Caco-2 (cell line): ENCODE measurements around the gene SMAD1. TPM values are rescaled to one million over a fixed set of nuclear protein-coding genes. Genes with fewer than 3 reads are reported as not detected.

Experiments
- BruUV-seq: library from RNA; stranded (reverse); fragments of 400-500 nt; replicated peaks from 2 replicates; lab custom pipeline; 2021; lab: Mats Ljungman, UMichigan
- CTCF ChIA-PET: fragments of 300-600 bp; sonication (Branson Sonifier 250); formaldehyde crosslinking; loops from one replicate; lab custom pipeline; 2022; ENCODE audit warnings: antibody characterized with exemption; lab: Charles Lee
- POLR2A ChIA-PET: fragments of 300-600 bp; sonication (Branson Sonifier 250); formaldehyde crosslinking; loops from one replicate; lab custom pipeline; 2022; ENCODE audit warnings: antibody characterized with exemption; lab: Charles Lee
- DNase-seq, 2 experiments: peaks; one replicate each; pipeline versions ENCODE4 v3.0.0 to v3.0.0-alpha.2; 2020 to 2022
- H3K27me3 ChIP-seq: replicated peaks from 2 replicates; pipeline ENCODE4 v1.6.0; 2011; ENCODE audit warnings: low read length; ENCODE audit not compliant: control insufficient read depth, insufficient read depth
- H3K36me3 ChIP-seq: 2 replicates; pipeline ENCODE4 v1.5.1; 2011; ENCODE audit warnings: low read length; ENCODE audit not compliant: control insufficient read depth, insufficient read depth
- H3K4me1 ChIP-seq: fragments of 250-450 bp; sonication (Bioruptor Pico); 2 replicates; pipeline ENCODE4 v1.5.1; 2020; ENCODE audit warnings: mild to moderate bottlenecking
- H3K4me3 ChIP-seq: 2 replicates; pipeline ENCODE4 v1.5.1; 2011; ENCODE audit warnings: low read depth, mild to moderate bottlenecking, control low read depth, low read length
- H3K9me3 ChIP-seq: fragments of 250-450 bp; sonication (Bioruptor Pico); 2 replicates; pipeline ENCODE4 v1.5.1; 2020; ENCODE audit warnings: mild to moderate bottlenecking, moderate library complexity
- H3K27ac Mint-ChIP-seq: one replicate; pipeline ENCODE4 v1.8.0; 2022; ENCODE audit warnings: mixed read lengths; ENCODE audit not compliant: unreplicated experiment
- H3K27me3 Mint-ChIP-seq: one replicate; pipeline ENCODE4 v1.8.0; 2022; ENCODE audit warnings: mixed read lengths; ENCODE audit not compliant: insufficient read depth, unreplicated experiment
- H3K36me3 Mint-ChIP-seq: one replicate; pipeline ENCODE4 v1.8.0; 2022; ENCODE audit warnings: mild to moderate bottlenecking, mixed read lengths; ENCODE audit not compliant: insufficient read depth, unreplicated experiment
- H3K4me1 Mint-ChIP-seq: one replicate; pipeline ENCODE4 v1.8.0; 2022; ENCODE audit warnings: low read depth, mixed read lengths; ENCODE audit not compliant: unreplicated experiment
- H3K4me3 Mint-ChIP-seq: one replicate; pipeline ENCODE4 v1.8.0; 2022; ENCODE audit warnings: mild to moderate bottlenecking, moderate library complexity, mixed read lengths; ENCODE audit not compliant: unreplicated experiment
- H3K9me3 Mint-ChIP-seq: one replicate; pipeline ENCODE4 v1.8.0; 2022; ENCODE audit warnings: mixed read lengths; ENCODE audit not compliant: unreplicated experiment
- intact Hi-C: fragments of 100-400 bp; cut with micrococcal nuclease; formaldehyde crosslinking; loops from one replicate; pipeline ENCODE4 v1.10.0; 2022; ENCODE audit not compliant: unreplicated experiment
- total RNA-seq: library from RNA; stranded (reverse); gene quantifications from 2 replicates; pipeline ENCODE4 v1.2.3, GENCODE V29; 2022
- TF ChIP-seq, protein P1 (sequence below), 2 experiments: fragments of 200-600 bp in 1 of 2; IDR thresholded peaks; 1 replicate in 1 of 2; 2 replicates in 1 of 2; pipeline versions ENCODE4 v1.5.1 to v1.8.0; 2011 to 2022; ENCODE audit warnings: antibody characterized with exemption in 1 of 2, control low read depth in 1 of 2, inconsistent platforms in 1 of 2, low read depth in 1 of 2, low read length in 1 of 2, mild to moderate bottlenecking in 1 of 2, moderate library complexity in 1 of 2; ENCODE audit not compliant: insufficient read depth in 1 of 2, severe bottlenecking in 1 of 2, unreplicated experiment in 1 of 2

Gene SMAD1
- total RNA-seq, 1 experiment from 2014 or later, result 4.9 TPM

DNA sequence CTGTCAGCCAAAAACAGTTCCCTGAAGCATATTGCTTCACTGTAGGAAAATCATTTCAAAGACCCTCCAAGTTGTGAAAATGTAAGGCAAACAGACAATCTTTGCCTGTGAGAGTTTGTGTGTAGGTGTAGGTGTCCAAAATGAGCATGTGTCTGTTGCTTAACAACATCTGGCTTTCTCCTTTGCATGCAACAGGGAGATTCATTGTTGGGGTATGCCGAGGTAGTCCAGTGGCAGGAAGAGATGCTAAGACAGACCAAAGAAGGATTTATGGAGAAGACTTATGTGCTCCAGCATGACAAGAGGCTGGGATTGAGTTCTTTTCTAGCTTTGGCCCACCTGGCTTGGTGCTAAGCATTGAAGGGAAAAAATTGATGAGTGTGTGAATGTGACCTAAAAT, 29.8 kb upstream of the SMAD1 start:
- no peak overlapping the region for H3K27ac Mint-ChIP-seq
- Histone ChIP-seq H3K9me3 (no peaks in the 10 kb centered on the region), H3K27me3 (no peaks in the 10 kb centered on the region), H3K36me3 (no peaks in the 10 kb centered on the region), H3K4me3 (no peak overlapping the region), H3K4me1 (no peaks in the 10 kb centered on the region)
- CTCF ChIA-PET, result no interaction called here
- no peaks in the 10 kb centered on the region for H3K4me1 Mint-ChIP-seq
- TF ChIP-seq, protein P1, sequence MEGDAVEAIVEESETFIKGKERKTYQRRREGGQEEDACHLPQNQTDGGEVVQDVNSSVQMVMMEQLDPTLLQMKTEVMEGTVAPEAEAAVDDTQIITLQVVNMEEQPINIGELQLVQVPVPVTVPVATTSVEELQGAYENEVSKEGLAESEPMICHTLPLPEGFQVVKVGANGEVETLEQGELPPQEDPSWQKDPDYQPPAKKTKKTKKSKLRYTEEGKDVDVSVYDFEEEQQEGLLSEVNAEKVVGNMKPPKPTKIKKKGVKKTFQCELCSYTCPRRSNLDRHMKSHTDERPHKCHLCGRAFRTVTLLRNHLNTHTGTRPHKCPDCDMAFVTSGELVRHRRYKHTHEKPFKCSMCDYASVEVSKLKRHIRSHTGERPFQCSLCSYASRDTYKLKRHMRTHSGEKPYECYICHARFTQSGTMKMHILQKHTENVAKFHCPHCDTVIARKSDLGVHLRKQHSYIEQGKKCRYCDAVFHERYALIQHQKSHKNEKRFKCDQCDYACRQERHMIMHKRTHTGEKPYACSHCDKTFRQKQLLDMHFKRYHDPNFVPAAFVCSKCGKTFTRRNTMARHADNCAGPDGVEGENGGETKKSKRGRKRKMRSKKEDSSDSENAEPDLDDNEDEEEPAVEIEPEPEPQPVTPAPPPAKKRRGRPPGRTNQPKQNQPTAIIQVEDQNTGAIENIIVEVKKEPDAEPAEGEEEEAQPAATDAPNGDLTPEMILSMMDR (IDR thresholded peaks at IDR 0.05; ENCODE audit: insufficient read depth in 1 of 2, low read depth in 1 of 2, low read length in 1 of 2, severe bottlenecking in 1 of 2, unreplicated experiment in 1 of 2), result no peak
- peaks cover 16% of the 10 kb centered on the region for H3K9me3 Mint-ChIP-seq
- POLR2A ChIA-PET, result no interaction called here
- no peak overlapping the region for H3K4me3 Mint-ChIP-seq
- H3K36me3 Mint-ChIP-seq, result no peaks in the 10 kb centered on the region
- no TSS peak for BruUV-seq
- intact Hi-C loops, result no loop called here
- H3K27me3 Mint-ChIP-seq, result no peaks in the 10 kb centered on the region
- no peak for DNase-seq

DNA sequence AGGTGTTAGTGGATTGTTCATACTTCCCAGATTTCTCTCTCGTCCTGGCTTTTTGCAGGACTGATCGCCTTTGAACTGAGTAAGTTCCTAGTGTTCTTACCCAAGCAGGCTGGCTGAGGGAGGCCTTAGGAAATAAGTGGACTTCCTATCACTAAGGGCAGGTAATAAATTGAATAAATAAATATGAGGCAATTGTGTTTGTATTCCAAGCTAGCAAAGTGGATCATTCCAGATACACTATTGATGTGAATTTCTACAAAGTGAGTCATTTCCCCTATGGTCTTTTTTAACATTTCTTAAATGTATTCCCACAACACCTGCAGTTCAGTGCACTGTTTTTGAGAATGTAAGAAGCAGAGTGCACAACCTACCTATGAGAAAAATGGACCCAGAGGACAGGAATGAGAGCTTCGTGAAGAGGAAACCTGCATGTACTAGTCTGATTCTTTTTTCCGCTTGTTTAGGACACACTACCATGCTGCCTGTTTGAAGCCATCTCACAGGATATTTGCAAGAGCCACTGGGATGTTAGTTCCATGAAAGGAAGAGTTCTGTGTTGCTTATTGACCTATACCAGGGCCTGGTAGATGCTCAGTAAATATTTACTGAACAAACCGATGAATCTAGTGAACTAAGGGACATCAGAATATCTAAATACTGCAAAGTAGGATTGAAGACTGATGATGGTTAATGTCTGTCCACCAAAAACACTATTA, 29.0 kb upstream of the SMAD1 start:
- no peaks in the 10 kb centered on the region for H3K9me3 ChIP-seq
- TF ChIP-seq, protein P1 (IDR thresholded peaks at IDR 0.05; ENCODE audit: insufficient read depth in 1 of 2, low read depth in 1 of 2, low read length in 1 of 2, severe bottlenecking in 1 of 2, unreplicated experiment in 1 of 2), result no peak
- Mint-ChIP-seq H3K27ac (no peak overlapping the region), H3K4me3 (no peak overlapping the region), H3K9me3 (peaks cover 16% of the 10 kb centered on the region), H3K4me1 (no peaks in the 10 kb centered on the region), H3K36me3 (no peaks in the 10 kb centered on the region), H3K27me3 (no peaks in the 10 kb centered on the region)
- CTCF ChIA-PET, result no interaction called here
- H3K4me3 ChIP-seq, result no peak overlapping the region
- DNase-seq, result no peak
- H3K27me3 ChIP-seq, result no peaks in the 10 kb centered on the region
- intact Hi-C loops, result no loop called here
- BruUV-seq, result no TSS peak
- no peaks in the 10 kb centered on the region for H3K36me3 ChIP-seq
- no peaks in the 10 kb centered on the region for H3K4me1 ChIP-seq
- POLR2A ChIA-PET, result no interaction called here

DNA sequence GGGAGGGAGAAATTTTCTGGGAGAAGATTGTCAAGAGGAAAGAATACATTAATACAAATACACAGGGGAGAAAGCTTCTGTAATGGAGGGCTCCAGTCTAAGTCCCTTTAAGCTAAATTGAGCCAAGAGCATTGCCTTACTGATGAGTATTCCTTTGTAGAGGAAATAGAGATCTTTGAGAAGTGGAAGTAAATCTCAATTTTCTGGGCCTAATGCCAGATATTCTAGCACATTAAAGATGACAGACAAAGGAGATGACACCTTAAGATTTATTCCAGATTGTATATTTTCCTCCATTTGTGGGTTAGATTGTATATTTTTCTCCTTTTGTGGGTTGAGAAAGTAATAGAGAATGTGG, 28.5 kb upstream of the SMAD1 start:
- CTCF ChIA-PET, result no interaction called here

More for the DNA sequence above, 28.5 kb upstream of the SMAD1 start:
- H3K9me3 Mint-ChIP-seq, result peaks cover 16% of the 10 kb centered on the region
- no peaks in the 10 kb centered on the region for H3K27me3 ChIP-seq
- DNase-seq, result no peak
- no peak overlapping the region for H3K4me3 ChIP-seq
- intact Hi-C loops, result no loop called here
- H3K27ac Mint-ChIP-seq, result no peak overlapping the region
- H3K4me1 ChIP-seq, result no peaks in the 10 kb centered on the region
- TF ChIP-seq, protein P1 (IDR thresholded peaks at IDR 0.05; ENCODE audit: insufficient read depth in 1 of 2, low read depth in 1 of 2, low read length in 1 of 2, severe bottlenecking in 1 of 2, unreplicated experiment in 1 of 2), result no peak
- POLR2A ChIA-PET, result no interaction called here
- H3K9me3 ChIP-seq, result no peaks in the 10 kb centered on the region
- no peaks in the 10 kb centered on the region for H3K4me1 Mint-ChIP-seq
- no peaks in the 10 kb centered on the region for H3K36me3 ChIP-seq
- no peak overlapping the region for H3K4me3 Mint-ChIP-seq
- no peaks in the 10 kb centered on the region for H3K27me3 Mint-ChIP-seq
- H3K36me3 Mint-ChIP-seq, result no peaks in the 10 kb centered on the region
- no TSS peak for BruUV-seq
